Eye (tissue), 1 donor: ENCODE results near the gene TSPAN10.

Experiments used
- DNase-seq: peaks from one replicate; pipeline ENCODE4 v3.0.0-alpha.2; 2015

The TSPAN10 gene

DNA sequence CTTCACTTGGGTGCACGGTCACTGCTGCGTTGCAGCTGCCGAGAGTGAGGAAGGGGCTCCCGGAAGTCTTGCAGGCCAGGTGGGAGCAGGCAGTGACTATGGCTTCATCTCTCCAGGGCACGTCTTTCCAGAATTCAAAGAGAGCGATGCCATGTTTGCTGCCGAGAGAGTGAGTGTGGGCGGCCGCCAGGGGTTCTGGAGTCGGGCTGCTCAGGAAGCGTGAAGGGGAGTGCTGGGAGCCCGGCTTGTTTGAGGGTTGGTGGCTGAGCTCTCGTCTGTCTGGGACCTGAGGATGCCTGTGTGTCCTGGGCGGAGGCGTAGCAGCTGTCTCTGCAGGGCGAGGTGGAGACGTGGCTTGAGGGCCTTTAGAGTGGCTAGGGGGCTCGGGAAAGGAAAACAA is 53.1 kb downstream of the TSPAN10 start:
- DNase-seq, result no peak

DNA sequence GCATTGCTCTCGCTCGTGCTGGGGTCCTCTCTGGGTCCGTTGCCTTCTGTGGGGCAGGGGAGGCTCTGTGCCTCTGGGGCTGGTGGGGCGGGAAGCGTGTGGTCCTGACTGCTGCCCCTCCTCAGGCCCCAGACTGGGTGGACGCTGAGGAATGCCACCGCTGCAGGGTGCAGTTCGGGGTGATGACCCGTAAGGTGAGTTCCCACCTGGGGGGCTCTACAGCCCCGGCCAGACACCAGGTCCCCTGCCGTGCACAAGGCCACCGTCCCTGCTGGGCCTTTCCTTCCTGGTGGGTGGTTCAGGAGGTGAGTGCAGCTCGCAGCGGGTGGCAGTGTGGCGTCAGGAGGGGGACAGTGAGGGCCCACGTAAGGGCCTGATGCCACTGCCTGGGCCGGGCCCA is 53.6 kb downstream of the TSPAN10 start:
- no peak for DNase-seq

DNA sequence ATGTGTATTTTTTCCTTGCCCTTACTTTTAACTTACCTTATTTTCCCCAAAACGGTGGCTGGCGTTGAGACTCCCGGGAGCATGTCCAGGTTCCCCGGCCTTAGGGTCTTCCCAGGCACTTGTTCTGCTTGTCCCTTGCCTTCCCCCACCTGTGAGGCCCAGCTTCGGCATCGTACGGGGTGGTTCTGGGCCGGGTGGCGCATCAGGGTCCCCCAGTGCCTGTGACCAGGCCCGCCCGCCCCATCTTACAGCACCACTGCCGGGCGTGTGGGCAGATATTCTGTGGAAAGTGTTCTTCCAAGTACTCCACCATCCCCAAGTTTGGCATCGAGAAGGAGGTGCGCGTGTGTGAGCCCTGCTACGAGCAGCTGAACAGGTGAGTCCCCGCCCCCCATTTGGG is 54.2 kb downstream of the TSPAN10 start:
- no peak for DNase-seq

DNA sequence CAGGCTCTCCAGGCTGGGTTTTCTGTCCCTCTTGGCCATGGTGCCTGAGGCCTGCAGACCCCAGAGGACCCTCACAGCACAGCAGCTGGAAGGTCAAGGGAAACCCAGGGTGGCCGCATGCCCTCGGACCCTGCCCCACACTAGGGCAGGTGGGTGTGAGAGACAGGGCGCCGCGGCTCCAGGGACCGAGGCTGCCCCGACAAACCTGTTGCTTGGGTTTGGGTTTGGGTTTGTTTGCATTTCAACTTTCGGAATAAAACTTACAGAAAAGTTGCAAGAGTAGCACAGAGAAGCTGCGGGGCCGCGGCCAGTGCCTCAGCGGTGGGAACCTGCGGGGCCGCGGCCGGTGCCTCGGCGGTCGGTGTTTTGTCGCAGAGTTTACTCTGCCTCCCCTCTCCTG is 54.6 kb downstream of the TSPAN10 start:
- DNase-seq, result no peak

DNA sequence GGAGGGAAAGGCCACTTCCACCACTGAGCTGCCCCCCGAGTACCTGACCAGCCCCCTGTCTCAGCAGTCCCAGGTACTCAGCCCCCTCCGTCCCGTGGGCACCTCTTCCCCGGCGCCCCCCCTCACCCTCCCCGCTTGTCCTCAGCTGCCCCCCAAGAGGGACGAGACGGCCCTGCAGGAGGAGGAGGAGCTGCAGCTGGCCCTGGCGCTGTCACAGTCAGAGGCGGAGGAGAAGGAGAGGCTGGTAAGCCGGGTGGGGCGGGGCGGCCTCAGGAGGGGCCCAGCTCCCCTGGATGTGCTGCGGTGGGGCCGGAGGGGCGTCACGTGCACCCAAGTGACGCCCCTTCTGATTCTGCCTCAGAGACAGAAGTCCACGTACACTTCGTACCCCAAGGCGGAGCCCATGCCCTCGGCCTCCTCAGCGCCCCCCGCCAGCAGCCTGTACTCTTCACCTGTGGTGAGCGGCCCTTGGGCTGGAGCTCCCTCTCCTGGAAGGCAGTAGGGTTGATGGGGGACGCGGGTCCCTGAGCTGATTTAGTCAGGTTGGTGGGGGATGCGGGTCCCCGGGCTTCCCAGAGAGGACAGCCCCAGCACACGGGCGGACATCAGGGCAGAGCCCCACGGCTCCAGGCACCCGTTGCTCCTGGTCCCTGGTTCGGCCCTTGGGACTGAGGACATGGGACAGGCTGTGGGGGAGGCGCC is 56.7 kb downstream of the TSPAN10 start:
- DNase-seq, result no peak

DNA sequence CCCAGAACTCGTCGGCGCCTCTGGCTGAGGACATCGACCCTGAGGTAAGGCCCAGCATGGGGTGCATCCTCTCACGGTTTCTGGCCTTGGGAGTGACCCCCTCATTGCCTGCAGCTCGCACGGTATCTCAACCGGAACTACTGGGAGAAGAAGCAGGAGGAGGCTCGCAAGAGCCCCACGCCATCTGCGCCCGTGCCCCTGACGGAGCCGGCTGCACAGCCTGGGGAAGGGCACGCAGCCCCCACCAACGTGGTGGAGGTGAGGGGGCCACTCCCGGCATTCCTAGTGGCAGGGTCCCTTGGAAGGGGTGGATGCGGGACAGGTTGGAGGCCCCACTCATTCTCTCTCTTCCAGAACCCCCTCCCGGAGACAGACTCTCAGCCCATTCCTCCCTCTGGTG is 57.8 kb downstream of the TSPAN10 start:
- DNase-seq, result no peak

DNA sequence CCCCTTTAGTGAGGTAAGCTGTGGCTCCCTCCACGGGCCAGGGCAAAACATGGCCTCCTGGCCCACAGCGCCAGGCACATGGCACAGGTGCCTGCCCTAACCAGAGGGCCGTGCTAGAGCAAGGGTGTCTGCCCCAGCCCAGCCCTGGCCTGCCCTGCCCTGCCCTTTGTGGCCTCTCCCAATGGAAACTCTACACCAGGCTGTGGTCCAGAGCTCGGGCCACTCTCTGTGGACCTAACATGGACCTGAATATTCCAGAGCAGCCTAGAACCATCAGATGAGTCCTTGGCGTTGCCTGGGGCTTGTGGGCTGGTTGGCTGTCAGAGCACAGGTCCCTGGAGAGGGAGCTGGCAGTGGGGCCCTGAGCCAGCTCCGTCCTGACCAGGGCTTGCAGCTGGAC is 58.2 kb downstream of the TSPAN10 start:
- no peak for DNase-seq

DNA sequence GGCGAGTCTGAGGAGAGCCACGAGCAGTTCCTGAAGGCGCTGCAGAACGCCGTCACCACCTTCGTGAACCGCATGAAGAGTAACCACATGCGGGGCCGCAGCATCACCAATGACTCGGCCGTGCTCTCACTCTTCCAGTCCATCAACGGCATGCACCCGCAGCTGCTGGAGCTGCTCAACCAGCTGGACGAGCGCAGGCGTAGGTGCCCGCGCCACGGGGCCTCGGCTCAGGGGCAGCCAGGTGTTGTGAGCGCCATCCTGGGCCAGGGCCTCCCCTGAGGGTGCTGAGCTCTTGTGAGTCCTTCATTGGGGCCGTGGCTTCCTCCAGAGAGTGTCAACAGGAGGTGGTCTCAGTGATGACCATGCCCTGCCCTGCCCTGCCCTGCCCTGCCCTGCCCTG is 58.8 kb downstream of the TSPAN10 start:
- DNase-seq, result no peak

DNA sequence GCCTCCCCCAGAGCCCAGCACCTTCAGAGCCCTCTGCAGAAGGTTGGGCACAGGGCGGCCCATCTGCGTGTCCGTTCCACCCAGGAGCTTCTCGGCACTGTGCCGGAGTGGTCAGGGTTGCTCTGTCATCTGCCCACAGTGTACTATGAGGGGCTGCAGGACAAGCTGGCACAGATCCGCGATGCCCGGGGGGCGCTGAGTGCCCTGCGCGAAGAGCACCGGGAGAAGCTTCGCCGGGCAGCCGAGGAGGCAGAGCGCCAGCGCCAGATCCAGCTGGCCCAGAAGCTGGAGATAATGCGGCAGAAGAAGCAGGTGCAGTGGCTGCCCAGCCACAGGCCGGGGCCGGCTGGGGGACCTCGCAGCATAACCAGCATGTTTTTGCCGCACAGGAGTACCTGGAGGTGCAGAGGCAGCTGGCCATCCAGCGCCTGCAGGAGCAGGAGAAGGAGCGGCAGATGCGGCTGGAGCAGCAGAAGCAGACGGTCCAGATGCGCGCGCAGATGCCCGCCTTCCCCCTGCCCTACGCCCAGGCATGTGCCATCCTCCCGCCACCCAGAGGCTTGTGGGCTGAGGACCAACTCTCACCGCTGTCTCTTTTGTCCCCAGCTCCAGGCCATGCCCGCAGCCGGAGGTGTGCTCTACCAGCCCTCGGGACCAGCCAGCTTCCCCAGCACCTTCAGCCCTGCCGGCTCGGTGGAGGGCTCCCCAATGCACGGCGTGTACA is 59.4 kb downstream of the TSPAN10 start:
- no peak for DNase-seq

DNA sequence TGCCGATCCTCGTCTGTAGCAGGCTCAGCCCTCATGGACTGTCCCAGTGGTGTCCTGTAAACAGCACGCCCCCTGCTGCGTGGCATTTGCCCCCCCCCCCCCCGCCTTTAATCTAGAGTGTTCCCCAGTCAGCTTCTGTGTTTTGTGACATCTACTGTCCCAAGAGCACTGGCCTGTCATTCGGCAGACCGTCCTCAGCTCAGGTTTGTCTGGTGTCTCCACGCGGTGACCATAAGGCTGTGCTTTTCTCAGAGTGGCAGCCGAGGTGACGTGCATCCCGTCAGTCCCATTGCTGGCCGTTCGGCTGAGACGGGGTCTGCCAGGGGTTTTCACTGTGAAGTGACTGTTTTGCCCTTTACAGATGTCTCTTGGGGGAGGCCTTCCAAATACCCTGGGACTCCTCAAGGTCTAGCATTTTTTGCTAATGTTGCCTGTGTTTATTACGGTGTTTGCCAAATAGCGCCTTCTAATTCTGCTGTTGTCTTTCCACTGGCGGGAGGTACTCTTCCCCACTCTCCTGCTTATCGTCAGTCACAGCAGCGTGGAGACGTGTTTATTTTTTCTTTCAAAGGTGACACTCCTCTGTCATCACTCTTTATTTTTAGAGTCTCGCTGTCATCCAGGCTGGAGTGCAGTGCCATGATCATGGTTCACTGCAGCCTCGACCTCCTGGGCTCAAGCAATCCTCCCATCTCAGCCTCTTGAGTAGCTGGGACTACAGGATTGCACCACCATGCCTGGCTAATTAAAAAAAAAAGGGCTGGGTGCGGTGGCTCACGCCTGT is 60.5 kb downstream of the TSPAN10 start:
- no peak for DNase-seq
